ENCODE results near the gene BAG5.

BAG5 gene

GRCh38 chr14:103555559-103556337, 6.7 kb downstream of the BAG5 start:
- Histone ChIP-seq H3K9me3 (ENCODE audit: insufficient read depth, low read depth, low read length) (no peaks in the 10 kb centered on the region), H3K79me2 (ENCODE audit: insufficient read depth, low read length) (peaks cover 40% of the 10 kb centered on the region)

GRCh38 chr14:103552846-103553210, 9.6 kb downstream of the BAG5 start:
- Histone ChIP-seq H3K27me3 (ENCODE audit: insufficient read depth, low read length, poor library complexity, severe bottlenecking) (no peaks in the 10 kb centered on the region), H3K9ac (ENCODE audit: low read depth, low read length, poor library complexity, severe bottlenecking) (no peak overlapping the region), H3K79me2 (ENCODE audit: insufficient read depth, low read length) (peaks cover 16% of the 10 kb centered on the region), H3K4me2 (ENCODE audit: low read depth, low read length, poor library complexity, severe bottlenecking) (no peak overlapping the region), H2AFZ (ENCODE audit: low read length) (no peak overlapping the region), H4K20me1 (ENCODE audit: insufficient read depth, low read length, poor library complexity, severe bottlenecking) (peaks cover 22% of the 10 kb centered on the region), H3K36me3 (ENCODE audit: insufficient read depth, low read length) (no peaks in the 10 kb centered on the region), H3K4me1 (ENCODE audit: insufficient read depth, low read length, poor library complexity, severe bottlenecking) (peaks cover under 1% of the 10 kb centered on the region), H3F3A (ENCODE audit: low read depth) (no peaks in the 10 kb centered on the region), H3K9me2 (replicated peaks; ENCODE audit: low read depth, low read length) (no peaks in the 10 kb centered on the region), H3K9me3 (ENCODE audit: insufficient read depth, low read depth, low read length) (no peaks in the 10 kb centered on the region), H3K4me3 (ENCODE audit: low read length, poor library complexity, severe bottlenecking) (no peak overlapping the region)
- TF ChIP-seq CTCF (conservative IDR thresholded peaks at IDR 0.05; ENCODE audit: low read length): no peak
- TF ChIP-seq EZH2phosphoT487 (IDR thresholded peaks at IDR 0.05; ENCODE audit: borderline replicate concordance): no peak

More at GRCh38 chr14:103555559-103556337, 6.7 kb downstream of the BAG5 start:
- Histone ChIP-seq H3K9me2 (replicated peaks; ENCODE audit: low read depth, low read length) (no peaks in the 10 kb centered on the region), H2AFZ (ENCODE audit: low read length) (no peak overlapping the region), H3K4me1 (ENCODE audit: insufficient read depth, low read length, poor library complexity, severe bottlenecking) (peaks cover 30% of the 10 kb centered on the region), H3F3A (ENCODE audit: low read depth) (peaks cover 6% of the 10 kb centered on the region; the same call in 1 of the 2 replicates), H3K9ac (ENCODE audit: low read depth, low read length, poor library complexity, severe bottlenecking) (no peak overlapping the region), H4K20me1 (ENCODE audit: insufficient read depth, low read length, poor library complexity, severe bottlenecking) (peaks cover 50% of the 10 kb centered on the region), H3K27me3 (ENCODE audit: insufficient read depth, low read length, poor library complexity, severe bottlenecking) (no peaks in the 10 kb centered on the region), H3K4me2 (ENCODE audit: low read depth, low read length, poor library complexity, severe bottlenecking) (no peak overlapping the region), H3K36me3 (ENCODE audit: insufficient read depth, low read length) (peaks cover 8% of the 10 kb centered on the region; the same call in 1 of the 2 replicates), H3K4me3 (ENCODE audit: low read length, poor library complexity, severe bottlenecking) (no peak overlapping the region)
- TF ChIP-seq EZH2phosphoT487 (IDR thresholded peaks at IDR 0.05; ENCODE audit: borderline replicate concordance) (no peak), CTCF (conservative IDR thresholded peaks at IDR 0.05; ENCODE audit: low read length) (no peak)

GRCh38 chr14:103552011-103552845, 10.2 kb downstream of the BAG5 start:
- TF ChIP-seq CTCF (conservative IDR thresholded peaks at IDR 0.05; ENCODE audit: low read length) (no peak), EZH2phosphoT487 (IDR thresholded peaks at IDR 0.05; ENCODE audit: borderline replicate concordance) (no peak)
- H3K4me2 ChIP-seq (ENCODE audit: low read depth, low read length, poor library complexity, severe bottlenecking): no peak overlapping the region
- H4K20me1 ChIP-seq (ENCODE audit: insufficient read depth, low read length, poor library complexity, severe bottlenecking): peaks cover 16% of the 10 kb centered on the region
- H3F3A ChIP-seq (ENCODE audit: low read depth): no peaks in the 10 kb centered on the region
- no peak overlapping the region for H3K9ac ChIP-seq (ENCODE audit: low read depth, low read length, poor library complexity, severe bottlenecking)
- no peak overlapping the region for H2AFZ ChIP-seq (ENCODE audit: low read length)
- H3K9me2 ChIP-seq (replicated peaks; ENCODE audit: low read depth, low read length): no peaks in the 10 kb centered on the region
- no peaks in the 10 kb centered on the region for H3K4me1 ChIP-seq (ENCODE audit: insufficient read depth, low read length, poor library complexity, severe bottlenecking)
- no peaks in the 10 kb centered on the region for H3K36me3 ChIP-seq (ENCODE audit: insufficient read depth, low read length)
- H3K27me3 ChIP-seq (ENCODE audit: insufficient read depth, low read length, poor library complexity, severe bottlenecking): no peaks in the 10 kb centered on the region
- no peak overlapping the region for H3K4me3 ChIP-seq (ENCODE audit: low read length, poor library complexity, severe bottlenecking)
- no peaks in the 10 kb centered on the region for H3K9me3 ChIP-seq (ENCODE audit: insufficient read depth, low read depth, low read length)
- peaks cover 10% of the 10 kb centered on the region; the same call in 1 of the 2 replicates for H3K79me2 ChIP-seq (ENCODE audit: insufficient read depth, low read length)

All from Loucy (cell line).